ENCODE measurements around the gene DGAT2.

Gene DGAT2

GRCh38 chr11:75823415-75823814 lies 54.8 kb downstream of the DGAT2 start:
- no peak for DNase-seq (ENCODE audit: low read depth in 2 of 2, low spot score in 1 of 2)

- DNase-seq (ENCODE audit: low read depth in 2 of 2, low spot score in 1 of 2), result no peak
Measured at GRCh38 chr11:75823946-75824345, 55.4 kb downstream of the DGAT2 start.

DNA sequence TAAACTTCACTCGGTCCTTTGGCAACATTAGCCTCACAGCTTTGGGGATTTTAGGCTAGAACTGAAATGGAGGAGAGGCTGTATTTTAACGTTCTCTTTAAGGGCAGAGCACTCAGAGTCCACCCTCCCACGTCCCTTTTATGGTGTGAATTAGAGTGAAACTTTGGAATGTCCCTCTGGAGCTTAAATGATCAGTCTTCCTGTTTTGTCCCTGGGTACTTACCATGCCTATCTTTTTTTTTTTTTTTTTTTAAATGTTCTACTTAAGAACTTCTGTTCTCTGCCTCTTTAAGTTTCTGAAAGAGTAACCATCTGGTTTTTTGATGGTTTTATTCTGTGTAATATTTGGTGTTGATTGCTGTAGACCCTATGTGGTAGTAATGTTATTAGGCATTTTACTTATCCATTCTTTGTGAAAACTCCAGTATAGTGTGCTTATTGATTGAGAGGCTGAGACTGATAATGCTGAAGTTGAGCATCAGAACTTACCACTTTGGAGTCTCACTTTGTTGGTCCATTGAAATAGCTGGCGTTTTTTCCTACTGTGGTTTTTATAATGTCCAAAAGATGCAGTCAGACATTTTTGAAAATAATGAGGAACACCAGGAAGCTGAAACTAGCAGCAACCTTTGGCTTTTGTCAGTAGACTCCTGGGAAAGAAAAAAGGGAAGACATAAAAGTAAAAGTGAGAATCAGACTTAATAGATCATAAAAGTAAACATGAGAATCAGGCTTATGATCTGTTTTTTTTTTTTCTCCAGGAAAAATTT lies 58.1 kb downstream of the DGAT2 start:
- DNase-seq (ENCODE audit: low read depth in 2 of 2, low spot score in 1 of 2), result no peak

DNA sequence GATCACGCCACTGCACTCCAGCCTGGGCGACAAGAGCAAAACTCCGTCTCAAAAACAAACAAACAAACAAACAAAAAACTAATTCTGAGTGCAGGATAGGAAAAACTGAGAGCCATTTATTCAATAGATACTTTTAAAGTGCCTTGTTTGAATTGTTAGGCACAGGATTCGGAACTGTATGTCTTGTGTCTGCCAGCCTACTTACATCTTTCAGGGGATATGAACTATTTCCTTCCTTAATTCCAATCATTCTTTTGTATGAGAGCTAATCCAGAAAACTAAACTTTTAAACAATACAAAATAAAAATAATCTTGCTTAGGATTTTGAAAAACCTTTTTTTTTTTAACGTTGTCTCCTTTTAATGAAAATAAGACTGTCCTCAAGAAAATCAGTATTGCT lies 59.0 kb downstream of the DGAT2 start:
- no peak for DNase-seq (ENCODE audit: low read depth in 2 of 2, low spot score in 1 of 2)

DNA sequence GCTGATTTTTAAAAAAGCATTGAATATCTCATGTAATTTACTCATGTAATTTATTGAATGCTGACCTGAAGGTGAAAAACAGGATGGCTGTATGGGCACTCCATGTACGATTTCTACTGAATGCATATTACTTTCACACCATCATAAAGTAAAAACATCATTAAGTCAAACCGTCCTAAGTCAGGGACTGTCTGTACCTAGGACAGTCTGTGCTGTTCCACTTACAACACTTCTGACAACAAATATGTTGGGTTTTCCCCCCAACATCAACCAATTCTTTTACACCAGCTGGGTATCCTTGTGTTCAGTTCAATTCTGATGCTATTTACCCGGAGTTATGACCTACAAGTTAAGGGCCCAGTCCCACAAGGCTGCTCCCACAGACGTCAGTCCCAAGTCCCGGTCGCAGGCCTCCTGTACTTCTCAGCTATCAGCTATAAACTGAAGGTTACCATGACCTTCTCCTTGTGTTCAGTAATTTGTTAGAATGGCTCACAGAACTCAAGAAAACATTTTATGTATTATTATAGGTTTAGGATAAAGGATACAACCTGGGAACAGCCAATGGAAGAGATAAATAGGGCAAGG lies 63.4 kb downstream of the DGAT2 start:
- DNase-seq (ENCODE audit: low read depth in 2 of 2, low spot score in 1 of 2), result no peak

- no peak for DNase-seq (ENCODE audit: low read depth in 2 of 2, low spot score in 1 of 2)
Measured at GRCh38 chr11:75834728-75835127, 66.2 kb downstream of the DGAT2 start.

GRCh38 chr11:75836417-75836816 lies 67.8 kb downstream of the DGAT2 start:
- DNase-seq (ENCODE audit: low read depth in 2 of 2, low spot score in 1 of 2), result no peak

DNA sequence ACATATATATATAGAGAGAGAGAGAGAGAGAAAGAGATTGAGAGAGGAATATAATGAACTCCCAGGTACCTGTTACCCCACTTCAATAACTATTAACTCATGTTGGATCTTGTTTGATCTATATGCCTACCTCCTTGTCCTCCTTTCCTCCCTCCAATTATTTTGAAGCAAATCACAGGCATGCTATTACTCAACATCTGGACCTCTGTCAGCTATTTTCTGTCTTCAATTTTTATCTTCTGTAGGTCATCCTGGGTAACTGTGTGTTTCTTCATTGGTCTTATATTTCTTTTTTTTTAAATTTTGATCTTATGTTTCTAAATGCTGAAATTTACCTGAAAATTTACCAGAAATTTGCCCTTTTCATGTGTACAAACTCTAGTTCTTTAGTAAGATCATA lies 71.3 kb downstream of the DGAT2 start:
- DNase-seq (ENCODE audit: low read depth in 2 of 2, low spot score in 1 of 2), result no peak

GRCh38 chr11:75840522-75840921 lies 71.9 kb downstream of the DGAT2 start:
- DNase-seq (ENCODE audit: low read depth in 2 of 2, low spot score in 1 of 2), result no peak

DNA sequence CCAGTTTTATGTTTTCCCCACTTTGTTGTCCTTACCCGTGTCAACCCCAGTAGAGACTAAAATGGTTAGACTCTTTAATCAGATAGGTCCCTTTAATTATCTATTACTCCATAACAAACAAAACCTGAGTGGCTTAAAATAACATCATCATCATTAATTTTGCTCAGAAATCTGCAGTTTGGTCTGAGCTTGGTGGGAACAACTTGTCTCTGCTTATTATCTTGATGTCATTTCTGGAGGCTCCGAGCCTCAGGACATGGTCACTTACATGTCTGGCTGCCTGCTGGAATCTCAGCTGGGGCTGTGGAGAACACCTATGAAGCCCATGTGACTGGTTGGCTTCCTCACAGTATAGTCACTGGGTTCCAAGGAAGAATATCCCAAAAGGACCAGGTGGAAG lies 73.2 kb downstream of the DGAT2 start:
- no peak for DNase-seq (ENCODE audit: low read depth in 2 of 2, low spot score in 1 of 2)

DNA sequence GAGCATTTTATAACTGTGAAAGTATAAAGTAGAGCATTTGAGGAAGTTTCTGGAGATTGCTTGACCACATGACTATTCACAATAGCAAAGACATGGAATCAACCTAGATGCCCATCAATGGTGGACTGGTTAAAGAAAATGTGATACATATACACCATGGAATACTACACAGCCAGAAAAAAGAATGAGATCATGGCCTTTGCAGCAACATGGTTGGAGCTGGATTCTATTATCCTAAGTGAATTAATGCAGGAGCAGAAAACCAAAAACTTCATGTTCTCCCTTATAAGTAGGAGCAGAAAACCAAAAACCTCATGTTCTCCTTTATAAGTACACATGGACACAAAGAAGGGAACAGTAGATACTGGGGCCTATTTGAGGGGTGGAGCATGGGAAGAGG lies 76.7 kb downstream of the DGAT2 start:
- no peak for DNase-seq (ENCODE audit: low read depth in 2 of 2, low spot score in 1 of 2)

- DNase-seq (ENCODE audit: low read depth in 2 of 2, low spot score in 1 of 2), result no peak
Measured at GRCh38 chr11:75849894-75850293, 81.3 kb downstream of the DGAT2 start.

GRCh38 chr11:75850787-75851186 lies 82.2 kb downstream of the DGAT2 start:
- no peak for DNase-seq (ENCODE audit: low read depth in 2 of 2, low spot score in 1 of 2)
